HepG2 (cell line): ENCODE data around the gene BABAM1. TPM values are rescaled to one million over a fixed set of nuclear protein-coding genes. Genes with fewer than 3 reads are reported as not detected.

Experiments
- HCFC1 ChIP-seq: fragments of 150-350 bp; IDR thresholded peaks from 2 replicates; pipeline ENCODE4 v1.6.1; 2014; ENCODE audit warnings: low read depth, low read length
- KLF11 ChIP-seq: IDR thresholded peaks from 2 replicates; pipeline ENCODE4 v1.6.1; 2016; ENCODE audit warnings: missing compliant biosample characterization
- KLF9 ChIP-seq: IDR thresholded peaks from 2 replicates; pipeline ENCODE4 v1.6.1; 2016; ENCODE audit warnings: low read depth
- NR2F6 ChIP-seq, 2 experiments: IDR thresholded peaks; 2 replicates each; pipeline ENCODE4 v1.6.1; 2016; ENCODE audit warnings: antibody characterized with exemption in 1 of 2, mild to moderate bottlenecking in 1 of 2
- PHF8 ChIP-seq: sonication (generic); formaldehyde crosslinking; IDR thresholded peaks from 2 replicates; pipeline ENCODE4 v1.5.0; 2020; ENCODE audit warnings: missing genetic modification reagents
- POGZ ChIP-seq: sonication (generic); formaldehyde crosslinking; IDR thresholded peaks from 2 replicates; pipeline ENCODE4 v1.4.0; 2020; ENCODE audit warnings: mild to moderate bottlenecking, missing genetic modification reagents
- SETDB1 ChIP-seq: sonication (generic); formaldehyde crosslinking; IDR thresholded peaks from 2 replicates; pipeline ENCODE4 v1.5.1; 2020; ENCODE audit warnings: missing genetic modification reagents, mild to moderate bottlenecking, borderline replicate concordance
- SNRNP70 ChIP-seq: fragments of 200-400 bp; formaldehyde crosslinking; IDR thresholded peaks from 2 replicates; pipeline ENCODE4 v1.6.1; 2017; ENCODE audit warnings: mild to moderate bottlenecking, low read depth, low read length, moderate library complexity
- ZFP37 ChIP-seq: sonication (generic); formaldehyde crosslinking; IDR thresholded peaks from 2 replicates; pipeline ENCODE4 v1.4.0; 2020; ENCODE audit warnings: missing genetic modification reagents, borderline replicate concordance
- ZKSCAN1 ChIP-seq: fragments of 150-350 bp; IDR thresholded peaks from 2 replicates; pipeline ENCODE4 v1.6.1; 2014; ENCODE audit warnings: low read length
- ZNF101 ChIP-seq: sonication (generic); formaldehyde crosslinking; IDR thresholded peaks from 2 replicates; pipeline ENCODE4 v1.4.0; 2020; ENCODE audit warnings: mild to moderate bottlenecking, low read depth, missing genetic modification reagents, borderline replicate concordance
- ZNF431 ChIP-seq: sonication (generic); formaldehyde crosslinking; IDR thresholded peaks from 2 replicates; pipeline ENCODE4 v1.9.0; 2022; ENCODE audit warnings: missing genetic modification reagents, low read depth, mild to moderate bottlenecking, borderline replicate concordance
- ZNF777 ChIP-seq: sonication (generic); formaldehyde crosslinking; IDR thresholded peaks from 2 replicates; pipeline ENCODE4 v1.4.0; 2020; ENCODE audit warnings: missing genetic modification reagents
- polyA plus RNA-seq, 8 experiments: library from polyadenylated mRNA; depleted of rRNA in 3 of 8; stranded (reverse) in 7 of 8; unstranded in 1 of 8; fragments of >200 nt; fragmentation: Illumina TruSeq in 4 of 8; extraction: Trizol in 4 of 8; gene quantifications; 2 replicates each; pipeline versions ENCODE4 v1.2.1 to v1.2.3, GENCODE V29; 2011 to 2016; ENCODE audit warnings: low read depth in 4 of 8, missing spikeins in 1 of 8, mixed read lengths in 1 of 8; ENCODE audit not compliant: insufficient read depth in 1 of 8
- total RNA-seq, 5 experiments: library from RNA; depleted of rRNA; stranded (reverse); fragments of >200 nt; fragmentation: Illumina TruSeq; extraction: Trizol; gene quantifications; 2 replicates each; pipeline ENCODE4 v1.2.3, GENCODE V29; 2016; ENCODE audit warnings: low read depth in 1 of 5
- TF ChIP-seq, protein P1 (sequence below), 2 experiments: fragments of 450-650 bp in 1 of 2; sonication (generic) in 1 of 2; formaldehyde crosslinking in 1 of 2; IDR thresholded peaks; 2 replicates each; pipeline versions ENCODE4 v1.6.1 to v1.8.0; 2016 to 2022; ENCODE audit warnings: antibody characterized with exemption in 1 of 2, mild to moderate bottlenecking in 1 of 2, missing genetic modification reagents in 1 of 2
- TF ChIP-seq, protein P2 (sequence below): sonication (generic); formaldehyde crosslinking; IDR thresholded peaks from 2 replicates; pipeline ENCODE4 v1.4.0; 2020; ENCODE audit warnings: missing genetic modification reagents, mild to moderate bottlenecking, borderline replicate concordance
- TF ChIP-seq, protein P3 (sequence below): IDR thresholded peaks from 2 replicates; pipeline ENCODE4 v1.6.1; 2018; ENCODE audit warnings: missing genetic modification reagents, mild to moderate bottlenecking, missing compliant biosample characterization

BABAM1 gene
- total and polyA plus RNA-seq, 2 of the 13 experiments (the other 11 are each of a cell fraction or from before 2014, with no cell fraction given): 70.0 to 82.0 TPM

DNA sequence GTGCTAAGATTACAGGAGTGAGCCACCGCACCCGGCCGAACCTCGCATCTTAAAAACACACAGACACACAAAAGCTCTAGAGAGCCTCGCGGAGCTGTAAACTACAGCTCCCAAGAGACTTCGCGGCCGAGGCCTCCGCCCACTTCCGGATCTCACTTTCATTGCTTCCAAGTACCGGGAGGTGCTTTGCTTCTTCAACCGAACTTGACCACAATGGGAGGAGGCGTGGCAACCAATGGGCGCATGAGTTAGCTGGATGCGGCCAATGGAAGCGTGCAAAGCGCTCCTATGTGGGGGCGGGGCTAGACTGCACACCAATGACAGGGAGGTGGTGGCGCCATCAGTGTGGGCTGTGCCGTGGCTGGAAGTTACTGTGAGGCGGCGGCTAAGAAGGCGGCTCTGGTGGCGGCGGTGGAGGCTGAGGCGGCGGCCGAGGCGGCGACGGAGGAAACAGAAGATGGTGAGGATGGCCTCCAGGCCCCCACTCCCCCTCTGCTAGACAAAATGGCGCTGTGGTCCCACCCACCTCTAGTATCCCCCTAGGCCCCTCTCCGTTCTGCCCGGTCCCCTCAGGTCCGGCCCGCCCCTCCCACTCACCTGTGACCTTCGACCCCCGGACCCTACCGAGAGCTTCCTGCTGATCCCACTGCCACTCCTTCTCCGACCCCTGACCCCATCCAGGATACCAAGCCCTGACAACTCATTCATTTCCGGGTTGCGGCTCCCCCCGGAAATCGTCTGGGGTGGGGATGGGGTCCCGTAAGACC, 42.1 kb downstream of the BABAM1 start, which contains the start of gene DDA1 (continued):
- TF ChIP-seq, protein P1, sequence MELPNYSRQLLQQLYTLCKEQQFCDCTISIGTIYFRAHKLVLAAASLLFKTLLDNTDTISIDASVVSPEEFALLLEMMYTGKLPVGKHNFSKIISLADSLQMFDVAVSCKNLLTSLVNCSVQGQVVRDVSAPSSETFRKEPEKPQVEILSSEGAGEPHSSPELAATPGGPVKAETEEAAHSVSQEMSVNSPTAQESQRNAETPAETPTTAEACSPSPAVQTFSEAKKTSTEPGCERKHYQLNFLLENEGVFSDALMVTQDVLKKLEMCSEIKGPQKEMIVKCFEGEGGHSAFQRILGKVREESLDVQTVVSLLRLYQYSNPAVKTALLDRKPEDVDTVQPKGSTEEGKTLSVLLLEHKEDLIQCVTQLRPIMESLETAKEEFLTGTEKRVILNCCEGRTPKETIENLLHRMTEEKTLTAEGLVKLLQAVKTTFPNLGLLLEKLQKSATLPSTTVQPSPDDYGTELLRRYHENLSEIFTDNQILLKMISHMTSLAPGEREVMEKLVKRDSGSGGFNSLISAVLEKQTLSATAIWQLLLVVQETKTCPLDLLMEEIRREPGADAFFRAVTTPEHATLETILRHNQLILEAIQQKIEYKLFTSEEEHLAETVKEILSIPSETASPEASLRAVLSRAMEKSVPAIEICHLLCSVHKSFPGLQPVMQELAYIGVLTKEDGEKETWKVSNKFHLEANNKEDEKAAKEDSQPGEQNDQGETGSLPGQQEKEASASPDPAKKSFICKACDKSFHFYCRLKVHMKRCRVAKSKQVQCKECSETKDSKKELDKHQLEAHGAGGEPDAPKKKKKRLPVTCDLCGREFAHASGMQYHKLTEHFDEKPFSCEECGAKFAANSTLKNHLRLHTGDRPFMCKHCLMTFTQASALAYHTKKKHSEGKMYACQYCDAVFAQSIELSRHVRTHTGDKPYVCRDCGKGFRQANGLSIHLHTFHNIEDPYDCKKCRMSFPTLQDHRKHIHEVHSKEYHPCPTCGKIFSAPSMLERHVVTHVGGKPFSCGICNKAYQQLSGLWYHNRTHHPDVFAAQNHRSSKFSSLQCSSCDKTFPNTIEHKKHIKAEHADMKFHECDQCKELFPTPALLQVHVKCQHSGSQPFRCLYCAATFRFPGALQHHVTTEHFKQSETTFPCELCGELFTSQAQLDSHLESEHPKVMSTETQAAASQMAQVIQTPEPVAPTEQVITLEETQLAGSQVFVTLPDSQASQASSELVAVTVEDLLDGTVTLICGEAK (IDR thresholded peaks at IDR 0.05): peak; percentile 43
- TF ChIP-seq, protein P1 (CRISPR knock-in tag; IDR thresholded peaks at IDR 0.05): peak; percentile 24; the same call in 1 of the 2 replicates
- TF ChIP-seq, protein P2, sequence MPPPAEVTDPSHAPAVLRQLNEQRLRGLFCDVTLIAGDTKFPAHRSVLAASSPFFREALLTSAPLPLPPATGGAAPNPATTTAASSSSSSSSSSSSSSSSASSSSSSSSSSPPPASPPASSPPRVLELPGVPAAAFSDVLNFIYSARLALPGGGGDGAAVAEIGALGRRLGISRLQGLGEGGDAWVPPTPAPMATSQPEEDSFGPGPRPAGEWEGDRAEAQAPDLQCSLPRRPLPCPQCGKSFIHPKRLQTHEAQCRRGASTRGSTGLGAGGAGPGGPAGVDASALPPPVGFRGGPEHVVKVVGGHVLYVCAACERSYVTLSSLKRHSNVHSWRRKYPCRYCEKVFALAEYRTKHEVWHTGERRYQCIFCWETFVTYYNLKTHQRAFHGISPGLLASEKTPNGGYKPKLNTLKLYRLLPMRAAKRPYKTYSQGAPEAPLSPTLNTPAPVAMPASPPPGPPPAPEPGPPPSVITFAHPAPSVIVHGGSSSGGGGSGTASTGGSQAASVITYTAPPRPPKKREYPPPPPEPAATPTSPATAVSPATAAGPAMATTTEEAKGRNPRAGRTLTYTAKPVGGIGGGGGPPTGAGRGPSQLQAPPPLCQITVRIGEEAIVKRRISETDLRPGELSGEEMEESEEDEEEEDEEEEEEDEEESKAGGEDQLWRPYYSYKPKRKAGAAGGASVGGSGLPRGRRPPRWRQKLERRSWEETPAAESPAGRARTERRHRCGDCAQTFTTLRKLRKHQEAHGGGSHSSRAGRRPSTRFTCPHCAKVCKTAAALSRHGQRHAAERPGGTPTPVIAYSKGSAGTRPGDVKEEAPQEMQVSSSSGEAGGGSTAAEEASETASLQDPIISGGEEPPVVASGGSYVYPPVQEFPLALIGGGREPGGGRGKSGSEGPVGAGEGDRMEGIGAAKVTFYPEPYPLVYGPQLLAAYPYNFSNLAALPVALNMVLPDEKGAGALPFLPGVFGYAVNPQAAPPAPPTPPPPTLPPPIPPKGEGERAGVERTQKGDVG: no peak
- no peak for TF ChIP-seq ZKSCAN1
- peak; percentile 59; the same call in 1 of the 2 replicates for TF ChIP-seq KLF11 (CRISPR knock-in tag)
- TF ChIP-seq NR2F6 (IDR thresholded peaks at IDR 0.05): peak; percentile 93
- peak; percentile 73 for TF ChIP-seq NR2F6 (CRISPR knock-in tag; IDR thresholded peaks at IDR 0.05)
- TF ChIP-seq SNRNP70: no peak
- no peak for TF ChIP-seq KLF9 (CRISPR knock-in tag)
- TF ChIP-seq POGZ: peak; percentile 64
- no peak for TF ChIP-seq ZNF431 (CRISPR knock-in tag)
- peak; percentile 79 for TF ChIP-seq PHF8
- no peak for TF ChIP-seq SETDB1
- TF ChIP-seq, protein P3, sequence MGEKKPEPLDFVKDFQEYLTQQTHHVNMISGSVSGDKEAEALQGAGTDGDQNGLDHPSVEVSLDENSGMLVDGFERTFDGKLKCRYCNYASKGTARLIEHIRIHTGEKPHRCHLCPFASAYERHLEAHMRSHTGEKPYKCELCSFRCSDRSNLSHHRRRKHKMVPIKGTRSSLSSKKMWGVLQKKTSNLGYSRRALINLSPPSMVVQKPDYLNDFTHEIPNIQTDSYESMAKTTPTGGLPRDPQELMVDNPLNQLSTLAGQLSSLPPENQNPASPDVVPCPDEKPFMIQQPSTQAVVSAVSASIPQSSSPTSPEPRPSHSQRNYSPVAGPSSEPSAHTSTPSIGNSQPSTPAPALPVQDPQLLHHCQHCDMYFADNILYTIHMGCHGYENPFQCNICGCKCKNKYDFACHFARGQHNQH (CRISPR knock-in tag): no peak; the same call in 1 of the 2 replicates
- peak; percentile 90 for TF ChIP-seq HCFC1
- TF ChIP-seq ZFP37 (CRISPR knock-in tag): 0 out of 2 replicates have a peak, but pooled peaks have one; percentile 13
- TF ChIP-seq ZNF777 (CRISPR knock-in tag): no peak
- TF ChIP-seq ZNF101: no peak
